Measurements from ENCODE around the gene CYP2A7.
"Not testable (repeated sequence)": the region's sequence is repeated elsewhere in the genome, so short reads cannot be mapped to it uniquely, and the experiment has no call there.

CYP2A7 gene, protein sequence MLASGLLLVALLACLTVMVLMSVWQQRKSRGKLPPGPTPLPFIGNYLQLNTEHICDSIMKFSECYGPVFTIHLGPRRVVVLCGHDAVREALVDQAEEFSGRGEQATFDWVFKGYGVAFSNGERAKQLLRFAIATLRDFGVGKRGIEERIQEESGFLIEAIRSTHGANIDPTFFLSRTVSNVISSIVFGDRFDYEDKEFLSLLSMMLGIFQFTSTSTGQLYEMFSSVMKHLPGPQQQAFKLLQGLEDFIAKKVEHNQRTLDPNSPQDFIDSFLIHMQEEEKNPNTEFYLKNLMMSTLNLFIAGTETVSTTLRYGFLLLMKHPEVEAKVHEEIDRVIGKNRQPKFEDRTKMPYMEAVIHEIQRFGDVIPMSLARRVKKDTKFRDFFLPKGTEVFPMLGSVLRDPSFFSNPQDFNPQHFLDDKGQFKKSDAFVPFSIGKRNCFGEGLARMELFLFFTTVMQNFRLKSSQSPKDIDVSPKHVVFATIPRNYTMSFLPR

DNA sequence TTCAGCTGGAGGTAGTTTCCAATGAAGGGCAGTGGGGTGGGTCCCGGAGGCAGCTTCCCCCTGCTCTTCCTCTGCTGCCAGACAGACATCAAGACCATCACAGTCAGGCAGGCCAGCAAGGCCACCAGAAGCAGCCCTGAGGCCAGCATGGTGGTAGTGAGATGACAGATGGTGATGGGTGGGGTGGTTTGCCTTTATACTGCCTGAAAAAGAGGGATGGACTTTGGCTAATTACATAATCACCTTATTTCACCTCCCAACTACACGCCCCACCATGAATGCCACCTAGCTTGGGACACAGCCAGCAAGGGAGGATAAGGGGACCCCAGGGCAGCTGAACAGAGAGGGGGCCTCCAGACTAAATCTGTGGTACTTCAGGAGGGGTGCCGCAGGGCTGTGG is at the start of gene CYP2A7:
Gene CYP2A7, minus strand, starts transcription at position 170 of the 400 bp plus-strand sequence. Its CDS starts 21 bp downstream, at position 149.
- DNase-seq, result not testable (repeated sequence)

DNA sequence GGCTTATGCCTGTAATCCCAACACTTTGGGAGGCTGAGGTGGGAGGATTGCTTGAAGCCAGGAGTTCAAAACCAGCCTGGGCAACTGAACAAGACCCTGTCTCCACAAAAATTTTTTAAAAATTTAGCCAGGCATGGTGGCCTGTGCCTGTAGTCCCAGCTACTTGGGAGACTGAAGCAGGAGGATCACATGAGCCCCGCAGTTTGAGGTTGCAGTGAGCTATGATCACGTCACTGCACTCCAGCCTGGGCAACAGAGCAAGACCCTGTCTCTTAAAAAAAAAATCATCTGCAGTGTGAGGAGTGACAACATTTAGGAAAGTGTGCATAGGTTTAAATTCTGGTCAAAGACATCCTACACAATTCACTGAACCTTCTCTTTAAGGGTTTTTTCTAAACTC is 48.8 kb upstream of the CYP2A7 start:
- DNase-seq, result not testable (repeated sequence)

DNA sequence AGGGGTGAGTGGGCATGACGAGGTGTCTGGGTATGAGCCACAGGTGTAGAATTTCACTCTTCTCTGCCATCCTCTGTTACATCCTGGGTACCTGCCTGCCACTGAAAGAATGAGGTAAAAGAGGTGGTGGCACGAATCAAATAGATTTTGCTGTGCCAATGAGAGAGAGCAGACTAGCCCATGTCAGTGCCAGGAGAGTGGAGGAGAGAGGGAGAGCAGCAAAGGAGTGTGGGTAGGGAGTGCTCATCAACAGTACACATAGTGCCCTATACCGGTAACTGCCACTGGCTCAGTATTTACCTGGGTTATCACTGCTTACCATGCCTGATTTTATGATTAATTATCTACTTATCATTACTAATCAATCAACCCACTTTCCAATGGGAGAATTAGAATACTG is 47.9 kb upstream of the CYP2A7 start:
- not testable (repeated sequence) for DNase-seq

DNA sequence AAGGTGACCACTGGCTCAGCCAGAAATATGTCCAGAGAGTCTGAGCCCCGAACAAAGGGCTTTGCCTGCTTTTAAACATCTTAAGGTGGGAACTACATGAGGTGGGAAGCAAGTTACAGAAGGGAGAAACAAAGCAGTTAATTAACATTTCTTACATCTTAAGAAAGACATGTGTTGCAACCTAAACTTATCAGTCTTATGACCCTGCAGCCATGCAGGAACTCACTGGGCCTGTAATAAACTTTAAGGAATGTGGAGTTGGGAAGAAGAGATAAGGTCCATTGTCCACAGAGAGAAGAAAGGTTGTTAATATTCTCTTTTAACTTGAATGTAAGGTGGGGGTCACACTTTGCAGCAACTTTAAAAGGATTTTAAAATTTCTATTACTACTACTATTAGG is 46.8 kb upstream of the CYP2A7 start:
- no peak for DNase-seq

DNA sequence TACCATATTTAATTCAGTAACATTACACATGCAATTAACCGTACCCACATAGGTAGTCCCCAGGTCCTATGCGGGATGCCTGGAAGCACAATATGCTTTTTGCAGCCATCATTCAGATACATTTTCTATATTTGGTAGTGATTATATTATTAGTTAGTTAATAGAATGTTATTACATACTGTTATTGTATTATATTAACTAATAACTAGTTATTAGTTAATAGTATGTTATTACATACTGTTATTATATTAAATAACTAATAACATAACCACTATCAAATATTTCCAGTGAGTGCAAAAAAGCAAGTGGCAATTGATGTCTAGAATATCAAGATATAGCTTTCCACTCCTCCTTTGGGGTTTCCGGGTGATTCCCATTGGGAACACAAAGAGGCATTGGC is 45.5 kb upstream of the CYP2A7 start:
- no peak for DNase-seq

DNA sequence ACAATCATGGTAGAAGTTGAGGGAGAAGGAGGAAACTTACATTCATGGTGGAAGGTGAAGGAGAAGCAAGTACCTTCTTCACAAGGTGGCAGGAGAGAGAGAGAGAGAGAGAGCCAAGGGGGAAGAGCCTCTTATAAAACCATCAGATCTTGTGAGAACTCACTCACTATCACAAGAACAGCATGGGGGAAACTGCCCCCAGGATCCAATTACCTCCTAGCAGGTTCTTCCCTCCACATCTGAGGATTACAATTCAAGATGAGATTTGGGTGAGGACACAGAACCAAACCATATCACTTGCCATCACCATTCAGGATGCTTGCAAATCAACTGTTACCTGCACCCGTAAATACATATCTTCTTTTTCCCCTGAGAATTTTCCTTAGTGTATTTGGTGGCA is 44.2 kb upstream of the CYP2A7 start:
- not testable (repeated sequence) for DNase-seq

DNA sequence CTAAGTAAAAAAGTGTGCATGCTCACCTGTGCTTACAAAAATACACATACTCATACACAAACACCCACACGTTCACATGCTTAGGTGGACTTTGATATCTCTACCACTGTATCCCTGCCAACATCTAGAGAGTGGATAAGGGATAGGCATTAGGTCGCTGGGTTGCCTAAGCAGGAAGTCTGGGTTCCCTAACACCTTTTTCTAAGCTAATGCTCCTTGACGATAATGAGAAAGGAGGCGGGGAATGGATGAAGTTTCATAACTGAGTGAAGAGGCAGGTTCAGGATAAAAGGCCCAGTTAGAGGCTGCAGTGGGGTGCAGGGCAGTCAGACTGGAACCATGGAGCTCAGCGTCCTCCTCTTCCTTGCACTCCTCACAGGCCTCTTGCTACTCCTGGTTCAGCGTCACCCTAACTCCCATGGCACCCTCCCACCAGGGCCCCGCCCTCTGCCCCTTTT is 41.9 kb upstream of the CYP2A7 start:
- DNase-seq, result no peak

DNA sequence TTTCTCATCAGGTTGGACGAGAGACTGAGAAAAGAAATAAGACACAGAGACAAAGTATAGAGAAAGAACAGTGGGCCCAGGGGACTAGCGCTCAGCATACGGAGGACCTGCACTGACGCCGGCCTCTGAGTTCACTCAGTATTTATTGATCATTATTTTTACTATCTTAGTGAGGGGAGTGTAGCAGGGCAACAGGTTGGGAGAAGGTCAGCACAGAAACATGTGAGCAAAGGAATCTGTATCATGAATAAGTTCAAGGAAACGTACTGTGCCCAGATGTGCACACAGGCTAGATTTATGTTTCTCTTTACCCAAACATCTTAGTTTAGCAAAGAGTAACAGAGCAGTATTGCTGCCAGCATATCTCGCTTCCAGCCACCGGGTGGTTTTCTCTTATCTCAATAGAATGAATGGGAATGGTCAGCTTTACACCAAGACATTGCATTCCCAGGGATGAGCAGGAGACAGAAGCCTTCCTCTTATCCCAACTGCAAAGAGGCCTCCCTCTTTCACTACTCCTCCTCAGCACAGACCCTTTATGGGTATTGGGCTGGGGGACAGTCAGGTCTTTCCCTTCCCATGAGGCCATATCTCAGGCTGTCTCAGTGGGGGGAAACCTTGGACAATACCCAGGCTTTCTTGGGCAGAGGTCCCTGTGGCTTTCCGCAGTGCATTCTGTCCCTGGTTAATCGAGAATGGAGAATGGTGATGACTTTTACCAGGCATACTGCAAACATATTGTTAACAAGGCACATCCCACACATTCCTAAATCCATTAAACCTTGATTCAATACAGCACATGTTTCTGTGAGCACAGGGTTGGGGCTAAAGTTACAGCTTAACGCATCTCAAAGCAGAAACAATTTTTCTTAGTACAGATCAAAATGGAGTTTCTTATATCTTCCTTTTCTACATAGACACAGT is 40.5 kb upstream of the CYP2A7 start:
- DNase-seq, result not testable (repeated sequence)

DNA sequence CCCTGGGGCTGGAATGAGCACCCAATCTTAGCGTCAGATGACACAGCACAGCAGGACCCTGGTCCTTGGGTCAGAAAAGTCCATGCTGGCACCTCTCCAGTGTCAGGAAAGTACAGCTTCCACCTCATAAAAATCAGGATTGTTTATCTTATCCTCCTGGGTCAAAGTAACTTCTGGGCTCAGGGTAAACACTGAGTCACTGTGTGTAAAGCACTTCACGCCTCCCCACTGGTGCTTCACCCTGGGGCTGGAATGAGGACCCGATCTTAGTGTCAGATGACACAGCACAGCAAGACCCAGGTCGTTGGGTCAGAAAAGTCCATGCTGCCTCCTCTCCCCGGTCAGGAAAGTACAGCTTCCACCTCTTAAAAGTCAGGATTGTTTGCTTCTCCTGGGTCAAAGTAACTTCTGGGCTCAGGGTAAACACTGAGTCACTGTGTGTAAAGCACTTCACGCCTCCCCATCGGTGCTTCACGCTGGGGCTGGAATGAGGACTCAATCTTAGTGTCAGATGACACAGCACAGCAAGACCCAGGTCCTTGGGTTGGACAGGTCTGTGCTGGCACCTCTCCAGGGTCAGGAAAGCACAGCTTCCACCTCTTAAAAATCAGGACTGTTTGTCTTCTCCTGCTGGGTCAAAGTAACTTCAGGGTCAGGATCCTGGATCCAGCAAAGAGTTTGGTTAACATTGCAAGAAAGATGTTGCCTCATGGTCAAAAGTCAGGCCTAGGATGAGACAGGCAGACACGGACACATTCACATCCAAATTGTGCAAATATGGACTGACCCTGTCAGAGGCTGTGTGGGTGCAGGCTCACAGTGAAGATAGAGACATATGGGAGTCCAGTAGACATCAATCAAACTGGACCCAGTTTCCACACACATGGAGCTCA is 39.2 kb upstream of the CYP2A7 start:
- DNase-seq, result peak; percentile 73

DNA sequence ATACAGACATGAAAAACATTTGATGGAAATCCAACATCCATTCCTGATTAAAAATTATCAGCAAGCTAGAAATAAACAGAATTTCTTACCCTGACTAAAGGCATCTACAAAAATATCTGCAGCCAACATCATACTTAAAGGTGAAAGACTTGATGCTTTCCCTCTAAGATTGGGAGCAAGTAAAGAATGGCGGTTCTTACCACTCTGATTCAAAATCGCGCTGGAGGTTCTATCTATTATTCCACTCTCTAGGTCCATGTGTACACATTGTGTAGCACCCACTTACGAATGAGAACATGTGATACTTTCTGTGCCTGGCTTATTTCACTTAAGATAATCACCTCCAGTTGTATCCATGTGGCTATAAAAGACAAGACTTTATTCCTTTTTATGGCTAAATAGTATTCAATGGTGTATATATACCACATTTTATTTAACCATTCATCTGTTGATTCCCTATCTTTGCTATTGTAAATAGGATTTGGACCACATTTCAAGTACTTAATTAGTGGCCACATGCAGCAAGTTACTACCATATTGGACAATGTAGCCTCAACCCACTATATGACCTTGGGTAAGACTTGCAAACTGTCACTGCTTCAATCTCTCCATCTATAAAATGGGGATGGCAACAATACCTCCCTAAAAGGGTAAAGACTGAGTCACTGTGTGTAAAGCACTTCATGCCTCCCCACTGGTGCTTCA is 38.4 kb upstream of the CYP2A7 start:
- peak; percentile 1 for DNase-seq

DNA sequence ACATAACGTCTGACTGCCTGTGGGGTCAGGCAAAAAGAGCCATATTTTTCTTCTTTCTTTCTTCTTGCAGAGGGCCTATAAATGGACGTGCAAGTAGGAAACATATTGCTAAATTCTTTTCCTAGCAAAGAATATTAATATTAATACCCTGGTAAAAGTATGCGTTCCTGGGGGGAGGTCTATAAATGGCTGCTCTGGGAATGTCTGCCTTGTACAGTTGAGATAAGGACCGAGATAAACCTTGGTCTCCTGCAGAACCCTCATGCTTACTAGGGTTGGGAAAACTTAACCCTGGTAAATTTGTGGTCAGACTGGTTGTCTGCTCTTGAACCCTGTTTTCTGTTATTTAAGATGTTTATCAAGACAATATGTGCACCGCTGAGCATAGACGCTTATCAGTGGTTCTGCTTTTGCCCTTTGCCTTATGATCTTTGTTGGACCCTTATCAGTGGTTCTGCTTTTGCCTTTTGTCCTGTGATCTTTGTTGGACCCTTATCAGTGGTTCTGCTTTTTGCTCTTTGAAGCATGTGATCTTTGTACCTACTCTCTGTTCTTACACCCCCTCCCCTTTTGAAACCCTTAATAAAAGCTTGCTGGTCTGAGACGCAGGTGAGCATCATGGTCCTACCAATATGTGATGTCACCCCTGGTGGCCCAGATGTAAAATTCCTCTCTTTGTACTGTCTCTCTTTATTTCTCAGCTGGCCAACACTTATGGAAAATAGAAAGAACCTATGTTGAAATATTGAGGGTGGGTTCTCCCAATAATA is 37.7 kb upstream of the CYP2A7 start:
- not testable (repeated sequence) for DNase-seq

DNA sequence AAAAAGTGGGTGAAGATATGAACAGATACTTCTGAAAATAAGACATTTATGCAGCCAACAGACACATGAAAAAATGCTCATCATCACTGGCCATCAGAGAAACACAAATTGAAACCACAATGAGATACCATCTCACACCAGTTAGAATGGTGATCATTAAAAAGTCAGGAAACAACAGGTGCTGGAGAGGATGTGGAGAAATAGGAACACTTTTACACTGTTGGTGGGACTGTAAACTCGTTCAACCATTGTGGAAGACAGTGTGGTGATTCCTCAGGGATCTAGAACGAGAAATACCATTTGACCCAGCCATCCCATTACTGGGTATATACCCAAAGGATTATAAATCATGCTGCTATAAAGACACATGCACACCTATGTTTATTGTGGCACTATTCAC is 36.3 kb upstream of the CYP2A7 start:
- not testable (repeated sequence) for DNase-seq

DNA sequence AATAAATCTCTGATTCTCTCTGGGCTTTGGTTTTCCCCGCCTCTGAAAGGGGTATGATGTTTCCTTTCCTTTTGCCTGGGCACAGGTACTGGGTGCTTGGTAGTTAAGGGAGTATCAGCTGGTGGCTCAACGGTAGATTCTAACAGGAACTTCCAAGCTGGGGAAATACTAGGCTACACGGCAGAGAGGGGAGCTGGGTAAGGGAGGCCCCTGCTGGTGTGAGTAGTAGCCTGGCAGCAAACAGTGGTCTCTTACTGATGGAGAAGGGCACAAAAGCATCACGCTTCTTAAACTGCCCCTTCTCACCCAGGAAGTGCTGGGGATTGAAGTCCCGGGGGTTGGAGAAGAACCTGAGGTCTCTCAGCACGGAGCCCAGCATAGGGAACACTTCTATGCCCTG is 26.9 kb upstream of the CYP2A7 start:
- no peak for DNase-seq

DNA sequence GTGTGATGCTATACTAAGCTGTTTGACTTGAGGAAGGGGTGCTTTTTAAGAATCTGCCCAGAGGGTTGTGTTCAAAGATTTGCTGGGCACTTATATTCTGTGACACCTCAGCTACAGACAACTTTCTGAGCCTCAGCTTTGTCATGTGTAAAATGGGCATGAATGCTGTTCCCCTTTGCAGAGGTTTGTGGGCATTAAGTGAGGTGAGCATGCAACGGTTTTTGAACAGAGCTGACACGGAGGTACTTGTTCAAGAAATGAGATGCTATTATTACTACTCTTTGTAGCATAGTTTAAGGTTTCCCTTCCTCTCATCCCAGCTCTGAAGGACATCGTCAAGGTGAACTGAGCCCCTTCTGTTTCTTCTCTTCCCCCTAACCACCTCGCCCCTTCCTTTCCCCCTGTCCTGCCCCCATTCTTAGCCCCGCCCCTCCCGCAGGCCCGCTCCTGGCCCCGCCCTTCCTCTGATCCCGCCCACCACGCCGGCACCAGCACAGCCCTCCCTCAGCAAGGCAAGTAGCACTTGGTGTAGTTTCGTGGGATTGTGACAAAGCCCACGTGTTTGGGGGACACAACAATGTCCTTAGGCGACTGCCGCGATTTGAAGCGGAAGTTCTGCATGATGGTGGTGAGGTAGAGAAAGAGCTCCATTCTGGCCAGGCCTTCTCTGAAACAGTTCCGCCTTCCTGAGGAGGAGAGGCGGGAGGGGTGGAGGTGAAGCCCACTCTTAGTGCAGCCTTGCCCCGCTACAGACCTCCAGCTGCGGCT is 26.1 kb upstream of the CYP2A7 start:
- DNase-seq, result no peak

DNA sequence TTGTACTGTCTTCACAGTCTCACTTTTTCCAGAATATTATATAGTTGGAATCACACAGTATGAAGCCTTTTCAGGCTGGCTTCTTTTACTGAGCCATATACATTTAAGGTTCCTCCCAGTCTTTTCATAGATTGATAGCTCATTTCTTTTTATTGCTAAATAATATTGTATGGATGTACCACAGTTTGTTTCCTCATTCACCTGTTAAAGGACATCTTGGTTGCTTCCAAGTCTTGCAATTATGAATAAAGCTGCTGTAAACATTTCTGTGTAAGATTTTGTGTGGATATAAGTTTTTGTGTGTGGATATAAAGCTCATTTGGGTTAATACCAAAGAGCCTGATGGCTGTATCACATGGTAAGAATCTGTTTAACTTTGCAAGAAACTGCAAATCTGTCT is 24.5 kb upstream of the CYP2A7 start:
- no peak for DNase-seq

DNA sequence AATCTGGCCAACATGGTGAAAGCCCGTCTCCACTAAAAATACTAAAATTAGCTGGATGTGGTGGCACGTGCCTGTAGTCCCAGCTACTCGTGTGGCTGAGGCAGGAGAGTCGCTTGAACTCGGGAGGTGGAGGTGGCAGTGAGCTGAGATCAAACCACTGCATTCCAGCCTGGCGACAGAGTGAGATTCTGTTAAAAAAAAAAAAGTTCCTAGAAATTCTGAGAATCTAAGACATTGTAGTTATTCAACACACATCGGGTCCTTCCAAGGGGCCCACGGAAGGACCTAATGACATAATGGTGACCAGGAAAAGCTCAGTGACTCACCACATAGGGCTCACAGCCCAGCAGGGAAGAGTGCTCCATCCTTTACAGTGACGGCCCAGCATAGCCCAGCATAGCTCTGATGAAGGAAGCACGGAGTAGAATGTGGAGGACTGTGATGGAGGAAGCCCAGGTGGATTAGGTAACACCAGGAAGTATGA is 22.7 kb upstream of the CYP2A7 start:
- not testable (repeated sequence) for DNase-seq

DNA sequence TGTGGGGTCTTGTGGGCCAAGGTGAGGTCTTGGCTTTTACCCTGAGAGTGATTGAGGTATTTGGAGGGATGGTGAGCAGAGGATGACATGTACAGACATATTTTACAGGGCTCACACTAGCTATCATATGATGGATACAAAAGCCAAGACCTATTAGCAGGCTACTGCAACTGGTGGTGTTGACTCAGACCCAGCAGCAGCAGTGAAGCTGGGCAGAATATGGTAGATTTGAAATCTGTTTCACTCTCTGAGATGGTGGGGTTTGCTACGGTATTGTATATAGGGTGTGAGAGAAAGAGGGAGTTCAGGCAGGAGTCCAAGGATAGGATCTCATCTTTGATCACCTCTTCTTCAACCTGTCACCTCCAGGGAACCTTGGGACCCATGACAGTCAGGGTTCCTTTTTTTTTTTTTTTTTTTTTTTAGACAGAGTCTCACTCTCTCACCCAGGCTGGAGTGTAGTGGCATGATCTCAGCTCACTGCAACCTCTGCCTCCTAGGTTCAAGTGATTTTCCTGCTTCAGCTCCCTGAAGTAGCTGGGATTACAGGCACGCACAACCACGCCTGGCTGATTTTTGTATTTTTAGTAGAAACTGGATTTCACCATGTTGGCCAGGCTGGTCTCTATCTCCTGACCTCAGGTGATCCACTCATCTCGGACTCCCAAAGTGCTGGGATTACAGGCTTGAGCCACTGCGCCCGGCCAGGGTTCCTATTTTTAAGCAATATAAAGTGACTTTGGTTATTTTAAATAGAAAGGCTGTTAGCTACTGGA is 20.1 kb upstream of the CYP2A7 start:
- not testable (repeated sequence) for DNase-seq

DNA sequence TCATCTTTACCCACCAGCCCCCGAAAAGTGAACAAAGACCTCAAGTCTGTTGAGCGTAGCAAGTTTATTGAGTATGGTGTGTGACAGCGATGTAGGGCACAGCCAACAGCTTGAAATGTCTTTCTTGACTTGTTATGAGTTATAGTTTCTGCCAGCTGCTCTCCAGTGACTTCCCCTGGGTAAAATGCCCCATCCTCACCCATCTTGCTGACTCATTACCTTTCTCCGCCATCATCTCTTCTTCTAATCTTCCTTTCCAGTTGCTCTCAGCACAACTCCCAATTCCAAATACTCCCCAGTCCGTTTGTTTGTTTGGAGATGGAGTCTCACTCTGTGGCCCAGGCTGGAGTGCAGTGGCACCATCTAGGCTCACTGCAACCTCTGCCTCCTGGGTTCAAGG is 18.5 kb upstream of the CYP2A7 start:
- DNase-seq, result not testable (repeated sequence)

DNA sequence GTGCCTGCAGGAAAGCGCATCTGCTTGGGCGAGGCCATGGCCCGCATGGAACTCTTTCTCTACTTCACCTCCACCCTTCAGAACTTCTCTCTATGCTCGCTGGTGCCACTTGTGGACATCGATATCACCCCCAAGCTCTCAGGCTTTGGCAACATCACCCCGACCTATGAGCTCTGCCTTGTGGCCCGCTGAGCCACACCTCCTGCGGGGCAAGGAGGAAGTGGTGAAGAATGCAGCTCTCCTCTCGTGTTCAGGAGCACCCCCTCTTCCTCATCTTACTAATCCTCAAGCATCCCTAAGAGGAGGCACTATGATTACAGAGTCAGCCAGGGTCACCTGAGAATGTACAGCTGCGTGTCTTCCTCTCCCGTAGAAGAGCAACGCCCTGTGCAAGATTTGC is 17.9 kb upstream of the CYP2A7 start:
- not testable (repeated sequence) for DNase-seq
